ENCODE results near the gene SMIM15.
"Not testable (repeated sequence)": the region's sequence is repeated elsewhere in the genome, so short reads cannot be mapped to it uniquely, and the experiment has no call there.

SMIM15 gene

GRCh38 chr5:61162010-61162831 is at the start of gene SMIM15:
Gene SMIM15 (minus strand): TSS chr5:61162468. CDS start chr5:61160171, 2,297 bp downstream.
- peak; percentile 94 for DNase-seq (ENCODE audit: low spot score)

- DNase-seq (ENCODE audit: low spot score): no peak
Observed at GRCh38 chr5:61207884-61208283, 45.6 kb upstream of the SMIM15 start.

GRCh38 chr5:61205013-61205412 is 42.7 kb upstream of the SMIM15 start:
- DNase-seq (ENCODE audit: low spot score): no peak

GRCh38 chr5:61202213-61202612 is 39.9 kb upstream of the SMIM15 start:
- peak; percentile 18 for DNase-seq (ENCODE audit: low spot score)

GRCh38 chr5:61200582-61201155 is 38.4 kb upstream of the SMIM15 start:
- DNase-seq (ENCODE audit: low spot score): no peak

- DNase-seq (ENCODE audit: low spot score): no peak
Observed at GRCh38 chr5:61198606-61199005, 36.3 kb upstream of the SMIM15 start.

- DNase-seq (ENCODE audit: low spot score): not testable (repeated sequence)
Observed at GRCh38 chr5:61187826-61188225, 25.6 kb upstream of the SMIM15 start.

- DNase-seq (ENCODE audit: low spot score): not testable (repeated sequence)
Observed at GRCh38 chr5:61187352-61187751, 25.1 kb upstream of the SMIM15 start.

- no peak for DNase-seq (ENCODE audit: low spot score)
Observed at GRCh38 chr5:61186634-61187033, 24.4 kb upstream of the SMIM15 start.

GRCh38 chr5:61184708-61185107 is 22.4 kb upstream of the SMIM15 start:
- no peak for DNase-seq (ENCODE audit: low spot score)

- DNase-seq (ENCODE audit: low spot score): no peak
Observed at GRCh38 chr5:61183538-61183937, 21.3 kb upstream of the SMIM15 start.

- no peak for DNase-seq (ENCODE audit: low spot score)
Observed at GRCh38 chr5:61182449-61182848, 20.2 kb upstream of the SMIM15 start.

- no peak for DNase-seq (ENCODE audit: low spot score)
Observed at GRCh38 chr5:61180886-61181285, 18.6 kb upstream of the SMIM15 start.

GRCh38 chr5:61178702-61179101 is 16.4 kb upstream of the SMIM15 start:
- no peak for DNase-seq (ENCODE audit: low spot score)

GRCh38 chr5:61177716-61178115 is 15.4 kb upstream of the SMIM15 start:
- DNase-seq (ENCODE audit: low spot score): no peak

GRCh38 chr5:61177070-61177469 is 14.8 kb upstream of the SMIM15 start:
- no peak for DNase-seq (ENCODE audit: low spot score)

GRCh38 chr5:61176631-61177030 is 14.4 kb upstream of the SMIM15 start:
- no peak for DNase-seq (ENCODE audit: low spot score)

- DNase-seq (ENCODE audit: low spot score): no peak
Observed at GRCh38 chr5:61171479-61171878, 9.2 kb upstream of the SMIM15 start.

GRCh38 chr5:61168951-61169350 is 6.7 kb upstream of the SMIM15 start:
- DNase-seq (ENCODE audit: low spot score): no peak

GRCh38 chr5:61167382-61167781 is 5.1 kb upstream of the SMIM15 start:
- DNase-seq (ENCODE audit: low spot score): peak; percentile 60

GRCh38 chr5:61163905-61164304 is 1.6 kb upstream of the SMIM15 start:
- DNase-seq (ENCODE audit: low spot score): no peak

- DNase-seq (ENCODE audit: low spot score): no peak
Observed at GRCh38 chr5:61162832-61163567, 732 bp upstream of the SMIM15 start.

- DNase-seq (ENCODE audit: low spot score): no peak
Observed at GRCh38 chr5:61160497-61160896, 1.8 kb downstream of the SMIM15 start.
